ENCODE data around the gene SLC15A1.
"Not testable (repeated sequence)": the region's sequence is repeated elsewhere in the genome, so short reads cannot be mapped to it uniquely, and the experiment has no call there.

The SLC15A1 gene

GRCh38 chr13:98781470-98781869 is 29.0 kb upstream of the SLC15A1 start:
- no peak for DNase-seq (ENCODE audit: low read depth)

GRCh38 chr13:98781045-98781444 is 28.6 kb upstream of the SLC15A1 start:
- DNase-seq (ENCODE audit: low read depth), result no peak

GRCh38 chr13:98780451-98780850 is 28.0 kb upstream of the SLC15A1 start:
- no peak for DNase-seq (ENCODE audit: low read depth)

- DNase-seq (ENCODE audit: low read depth), result no peak
These were observed 27.2 kb upstream of the SLC15A1 start for GRCh38 chr13:98779695-98780094.

- no peak for DNase-seq (ENCODE audit: low read depth)
These were observed 26.3 kb upstream of the SLC15A1 start for GRCh38 chr13:98778749-98779148.

- no peak for DNase-seq (ENCODE audit: low read depth)
These were observed 24.2 kb upstream of the SLC15A1 start for GRCh38 chr13:98776644-98777043.

- no peak for DNase-seq (ENCODE audit: low read depth)
These were observed 23.5 kb upstream of the SLC15A1 start for GRCh38 chr13:98775844-98776598.

GRCh38 chr13:98775386-98775785 is 22.9 kb upstream of the SLC15A1 start:
- DNase-seq (ENCODE audit: low read depth), result no peak

GRCh38 chr13:98774776-98775175 is 22.3 kb upstream of the SLC15A1 start:
- no peak for DNase-seq (ENCODE audit: low read depth)

- DNase-seq (ENCODE audit: low read depth), result no peak
These were observed 21.4 kb upstream of the SLC15A1 start for GRCh38 chr13:98773921-98774320.

GRCh38 chr13:98772794-98773452 is 20.5 kb upstream of the SLC15A1 start:
- DNase-seq (ENCODE audit: low read depth), result no peak

GRCh38 chr13:98771838-98772611 is 19.6 kb upstream of the SLC15A1 start:
- DNase-seq (ENCODE audit: low read depth), result no peak

- DNase-seq (ENCODE audit: low read depth), result no peak
These were observed 17.3 kb upstream of the SLC15A1 start for GRCh38 chr13:98769736-98770135.

GRCh38 chr13:98768522-98768921 is 16.1 kb upstream of the SLC15A1 start:
- DNase-seq (ENCODE audit: low read depth), result no peak

GRCh38 chr13:98766697-98767096 is 14.2 kb upstream of the SLC15A1 start:
- DNase-seq (ENCODE audit: low read depth), result no peak

- DNase-seq (ENCODE audit: low read depth), result no peak
These were observed 13.6 kb upstream of the SLC15A1 start for GRCh38 chr13:98765996-98766519.

GRCh38 chr13:98761986-98762616 is 9.6 kb upstream of the SLC15A1 start:
- DNase-seq (ENCODE audit: low read depth), result no peak

GRCh38 chr13:98761126-98761985 is 8.9 kb upstream of the SLC15A1 start:
- no peak for DNase-seq (ENCODE audit: low read depth)

GRCh38 chr13:98755729-98756128 is 3.3 kb upstream of the SLC15A1 start:
- no peak for DNase-seq (ENCODE audit: low read depth)

- DNase-seq (ENCODE audit: low read depth), result no peak
These were observed 2.6 kb upstream of the SLC15A1 start for GRCh38 chr13:98755116-98755515.

GRCh38 chr13:98754468-98754867 is 2.0 kb upstream of the SLC15A1 start:
- DNase-seq (ENCODE audit: low read depth), result not testable (repeated sequence)
